ENCODE measurements around the gene CROCC.

The CROCC gene

GRCh38 chr1:17002524-17002902 is 80.8 kb downstream of the CROCC start:
- TF ChIP-seq OSR1 (CRISPR knock-in tag; IDR thresholded peaks at IDR 0.05) (no peak), TCF4 (CRISPR knock-in tag; IDR thresholded peaks at IDR 0.05; ENCODE audit: borderline replicate concordance) (no peak), ZNF565 (CRISPR knock-in tag; conservative IDR thresholded peaks at IDR 0.05; ENCODE audit: low read depth) (no peak), ZFP3 (CRISPR knock-in tag; IDR thresholded peaks at IDR 0.05) (no peak), ISL1 (CRISPR knock-in tag; IDR thresholded peaks at IDR 0.05) (no peak), ARNTL (CRISPR knock-in tag; IDR thresholded peaks at IDR 0.05; ENCODE audit: borderline replicate concordance, low read depth) (no peak), ZNF70 (CRISPR knock-in tag; IDR thresholded peaks at IDR 0.05) (no peak), ZNF8 (CRISPR knock-in tag; IDR thresholded peaks at IDR 0.05) (no peak), PPARA (CRISPR knock-in tag; IDR thresholded peaks at IDR 0.05; ENCODE audit: borderline replicate concordance) (no peak), RARB (CRISPR knock-in tag; IDR thresholded peaks at IDR 0.05) (no peak), SNAI2 (CRISPR knock-in tag; IDR thresholded peaks at IDR 0.05) (no peak), ZC3H10 (CRISPR knock-in tag; IDR thresholded peaks at IDR 0.05) (no peak), POU6F1 (CRISPR knock-in tag; IDR thresholded peaks at IDR 0.05; ENCODE audit: borderline replicate concordance, low read depth) (no peak), TOX (CRISPR knock-in tag; IDR thresholded peaks at IDR 0.05; ENCODE audit: borderline replicate concordance) (no peak)
- TF ChIP-seq, protein P1, sequence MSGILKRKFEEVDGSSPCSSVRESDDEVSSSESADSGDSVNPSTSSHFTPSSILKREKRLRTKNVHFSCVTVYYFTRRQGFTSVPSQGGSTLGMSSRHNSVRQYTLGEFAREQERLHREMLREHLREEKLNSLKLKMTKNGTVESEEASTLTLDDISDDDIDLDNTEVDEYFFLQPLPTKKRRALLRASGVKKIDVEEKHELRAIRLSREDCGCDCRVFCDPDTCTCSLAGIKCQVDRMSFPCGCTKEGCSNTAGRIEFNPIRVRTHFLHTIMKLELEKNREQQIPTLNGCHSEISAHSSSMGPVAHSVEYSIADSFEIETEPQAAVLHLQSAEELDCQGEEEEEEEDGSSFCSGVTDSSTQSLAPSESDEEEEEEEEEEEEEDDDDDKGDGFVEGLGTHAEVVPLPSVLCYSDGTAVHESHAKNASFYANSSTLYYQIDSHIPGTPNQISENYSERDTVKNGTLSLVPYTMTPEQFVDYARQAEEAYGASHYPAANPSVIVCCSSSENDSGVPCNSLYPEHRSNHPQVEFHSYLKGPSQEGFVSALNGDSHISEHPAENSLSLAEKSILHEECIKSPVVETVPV (CRISPR knock-in tag; IDR thresholded peaks at IDR 0.05), result no peak
- TF ChIP-seq, protein P2, sequence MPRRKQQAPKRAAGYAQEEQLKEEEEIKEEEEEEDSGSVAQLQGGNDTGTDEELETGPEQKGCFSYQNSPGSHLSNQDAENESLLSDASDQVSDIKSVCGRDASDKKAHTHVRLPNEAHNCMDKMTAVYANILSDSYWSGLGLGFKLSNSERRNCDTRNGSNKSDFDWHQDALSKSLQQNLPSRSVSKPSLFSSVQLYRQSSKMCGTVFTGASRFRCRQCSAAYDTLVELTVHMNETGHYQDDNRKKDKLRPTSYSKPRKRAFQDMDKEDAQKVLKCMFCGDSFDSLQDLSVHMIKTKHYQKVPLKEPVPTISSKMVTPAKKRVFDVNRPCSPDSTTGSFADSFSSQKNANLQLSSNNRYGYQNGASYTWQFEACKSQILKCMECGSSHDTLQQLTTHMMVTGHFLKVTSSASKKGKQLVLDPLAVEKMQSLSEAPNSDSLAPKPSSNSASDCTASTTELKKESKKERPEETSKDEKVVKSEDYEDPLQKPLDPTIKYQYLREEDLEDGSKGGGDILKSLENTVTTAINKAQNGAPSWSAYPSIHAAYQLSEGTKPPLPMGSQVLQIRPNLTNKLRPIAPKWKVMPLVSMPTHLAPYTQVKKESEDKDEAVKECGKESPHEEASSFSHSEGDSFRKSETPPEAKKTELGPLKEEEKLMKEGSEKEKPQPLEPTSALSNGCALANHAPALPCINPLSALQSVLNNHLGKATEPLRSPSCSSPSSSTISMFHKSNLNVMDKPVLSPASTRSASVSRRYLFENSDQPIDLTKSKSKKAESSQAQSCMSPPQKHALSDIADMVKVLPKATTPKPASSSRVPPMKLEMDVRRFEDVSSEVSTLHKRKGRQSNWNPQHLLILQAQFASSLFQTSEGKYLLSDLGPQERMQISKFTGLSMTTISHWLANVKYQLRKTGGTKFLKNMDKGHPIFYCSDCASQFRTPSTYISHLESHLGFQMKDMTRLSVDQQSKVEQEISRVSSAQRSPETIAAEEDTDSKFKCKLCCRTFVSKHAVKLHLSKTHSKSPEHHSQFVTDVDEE (CRISPR knock-in tag; IDR thresholded peaks at IDR 0.05), result no peak
- TF ChIP-seq, protein P3, sequence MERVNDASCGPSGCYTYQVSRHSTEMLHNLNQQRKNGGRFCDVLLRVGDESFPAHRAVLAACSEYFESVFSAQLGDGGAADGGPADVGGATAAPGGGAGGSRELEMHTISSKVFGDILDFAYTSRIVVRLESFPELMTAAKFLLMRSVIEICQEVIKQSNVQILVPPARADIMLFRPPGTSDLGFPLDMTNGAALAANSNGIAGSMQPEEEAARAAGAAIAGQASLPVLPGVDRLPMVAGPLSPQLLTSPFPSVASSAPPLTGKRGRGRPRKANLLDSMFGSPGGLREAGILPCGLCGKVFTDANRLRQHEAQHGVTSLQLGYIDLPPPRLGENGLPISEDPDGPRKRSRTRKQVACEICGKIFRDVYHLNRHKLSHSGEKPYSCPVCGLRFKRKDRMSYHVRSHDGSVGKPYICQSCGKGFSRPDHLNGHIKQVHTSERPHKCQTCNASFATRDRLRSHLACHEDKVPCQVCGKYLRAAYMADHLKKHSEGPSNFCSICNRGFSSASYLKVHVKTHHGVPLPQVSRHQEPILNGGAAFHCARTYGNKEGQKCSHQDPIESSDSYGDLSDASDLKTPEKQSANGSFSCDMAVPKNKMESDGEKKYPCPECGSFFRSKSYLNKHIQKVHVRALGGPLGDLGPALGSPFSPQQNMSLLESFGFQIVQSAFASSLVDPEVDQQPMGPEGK (CRISPR knock-in tag; IDR thresholded peaks at IDR 0.05; ENCODE audit: borderline replicate concordance), result no peak
- TF ChIP-seq, protein P4, sequence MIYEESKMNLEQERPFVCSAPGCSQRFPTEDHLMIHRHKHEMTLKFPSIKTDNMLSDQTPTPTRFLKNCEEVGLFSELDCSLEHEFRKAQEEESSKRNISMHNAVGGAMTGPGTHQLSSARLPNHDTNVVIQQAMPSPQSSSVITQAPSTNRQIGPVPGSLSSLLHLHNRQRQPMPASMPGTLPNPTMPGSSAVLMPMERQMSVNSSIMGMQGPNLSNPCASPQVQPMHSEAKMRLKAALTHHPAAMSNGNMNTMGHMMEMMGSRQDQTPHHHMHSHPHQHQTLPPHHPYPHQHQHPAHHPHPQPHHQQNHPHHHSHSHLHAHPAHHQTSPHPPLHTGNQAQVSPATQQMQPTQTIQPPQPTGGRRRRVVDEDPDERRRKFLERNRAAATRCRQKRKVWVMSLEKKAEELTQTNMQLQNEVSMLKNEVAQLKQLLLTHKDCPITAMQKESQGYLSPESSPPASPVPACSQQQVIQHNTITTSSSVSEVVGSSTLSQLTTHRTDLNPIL (CRISPR knock-in tag; IDR thresholded peaks at IDR 0.05; ENCODE audit: low read depth), result no peak
- no peak for ATAC-seq

GRCh38 chr1:17004466-17005364 is 83.0 kb downstream of the CROCC start:
- TF ChIP-seq ZNF8 (CRISPR knock-in tag; IDR thresholded peaks at IDR 0.05), result no peak
- TF ChIP-seq PPARA (CRISPR knock-in tag; IDR thresholded peaks at IDR 0.05; ENCODE audit: borderline replicate concordance), result no peak
- no peak for TF ChIP-seq TOX (CRISPR knock-in tag; IDR thresholded peaks at IDR 0.05; ENCODE audit: borderline replicate concordance)
- TF ChIP-seq ZFP3 (CRISPR knock-in tag; IDR thresholded peaks at IDR 0.05), result no peak
- TF ChIP-seq, protein P4 (CRISPR knock-in tag; IDR thresholded peaks at IDR 0.05; ENCODE audit: low read depth), result no peak
- no peak for TF ChIP-seq OSR1 (CRISPR knock-in tag; IDR thresholded peaks at IDR 0.05)
- TF ChIP-seq POU6F1 (CRISPR knock-in tag; IDR thresholded peaks at IDR 0.05; ENCODE audit: borderline replicate concordance, low read depth), result no peak
- TF ChIP-seq, protein P1 (CRISPR knock-in tag; IDR thresholded peaks at IDR 0.05), result no peak
- TF ChIP-seq RARB (CRISPR knock-in tag; IDR thresholded peaks at IDR 0.05), result no peak
- no peak for TF ChIP-seq TCF4 (CRISPR knock-in tag; IDR thresholded peaks at IDR 0.05; ENCODE audit: borderline replicate concordance)
- no peak for TF ChIP-seq BACH2 (CRISPR knock-in tag; IDR thresholded peaks at IDR 0.05; ENCODE audit: borderline replicate concordance)
- no peak for TF ChIP-seq CSDC2 (CRISPR knock-in tag; IDR thresholded peaks at IDR 0.05)
- TF ChIP-seq, protein P3 (CRISPR knock-in tag; IDR thresholded peaks at IDR 0.05; ENCODE audit: borderline replicate concordance), result no peak
- TF ChIP-seq ZC3H10 (CRISPR knock-in tag; IDR thresholded peaks at IDR 0.05), result no peak
- ATAC-seq, result peak; percentile 40

Measured in SK-N-SH treated with all-trans-retinoic acid at 6 μM for 48 hours (cell line).